ENCODE measurements around the gene KRTAP4-3.

Gene KRTAP4-3

DNA sequence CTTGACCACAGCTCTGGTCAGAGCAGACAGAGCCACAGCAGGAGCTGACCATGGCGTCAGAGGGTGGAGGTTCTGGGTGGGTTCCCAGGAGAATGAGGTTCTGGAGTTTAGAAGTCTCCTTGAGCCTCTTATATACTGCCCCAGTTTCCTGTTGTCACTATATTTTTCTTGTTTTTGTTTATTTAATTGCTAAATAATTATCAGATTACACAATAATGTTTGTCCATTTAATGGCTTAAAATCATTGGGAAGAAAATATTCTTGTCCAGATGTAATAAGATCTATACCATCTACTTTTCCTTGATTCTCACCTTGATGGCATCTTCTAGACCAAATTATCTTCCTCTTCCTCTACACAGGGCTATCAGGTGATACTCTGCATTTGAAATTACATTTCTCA, at the start of gene KRTAP4-3:
Gene KRTAP4-3, minus strand, starts transcription at position 101 of the 400 bp plus-strand sequence. Its CDS starts 49 bp downstream, at position 52.
- no peak for DNase-seq (ENCODE audit: low read depth, low spot score)
- TF ChIP-seq, protein P1, sequence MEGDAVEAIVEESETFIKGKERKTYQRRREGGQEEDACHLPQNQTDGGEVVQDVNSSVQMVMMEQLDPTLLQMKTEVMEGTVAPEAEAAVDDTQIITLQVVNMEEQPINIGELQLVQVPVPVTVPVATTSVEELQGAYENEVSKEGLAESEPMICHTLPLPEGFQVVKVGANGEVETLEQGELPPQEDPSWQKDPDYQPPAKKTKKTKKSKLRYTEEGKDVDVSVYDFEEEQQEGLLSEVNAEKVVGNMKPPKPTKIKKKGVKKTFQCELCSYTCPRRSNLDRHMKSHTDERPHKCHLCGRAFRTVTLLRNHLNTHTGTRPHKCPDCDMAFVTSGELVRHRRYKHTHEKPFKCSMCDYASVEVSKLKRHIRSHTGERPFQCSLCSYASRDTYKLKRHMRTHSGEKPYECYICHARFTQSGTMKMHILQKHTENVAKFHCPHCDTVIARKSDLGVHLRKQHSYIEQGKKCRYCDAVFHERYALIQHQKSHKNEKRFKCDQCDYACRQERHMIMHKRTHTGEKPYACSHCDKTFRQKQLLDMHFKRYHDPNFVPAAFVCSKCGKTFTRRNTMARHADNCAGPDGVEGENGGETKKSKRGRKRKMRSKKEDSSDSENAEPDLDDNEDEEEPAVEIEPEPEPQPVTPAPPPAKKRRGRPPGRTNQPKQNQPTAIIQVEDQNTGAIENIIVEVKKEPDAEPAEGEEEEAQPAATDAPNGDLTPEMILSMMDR (IDR thresholded peaks at IDR 0.05; ENCODE audit: insufficient read depth, low read length, missing control alignments): no peak
- no peak within 1 kb of the TSS for H3K4me3 ChIP-seq (ENCODE audit: low read depth, low read length)
- POLR2A ChIA-PET: no interaction called here
- CTCF ChIA-PET: no interaction called here

DNA sequence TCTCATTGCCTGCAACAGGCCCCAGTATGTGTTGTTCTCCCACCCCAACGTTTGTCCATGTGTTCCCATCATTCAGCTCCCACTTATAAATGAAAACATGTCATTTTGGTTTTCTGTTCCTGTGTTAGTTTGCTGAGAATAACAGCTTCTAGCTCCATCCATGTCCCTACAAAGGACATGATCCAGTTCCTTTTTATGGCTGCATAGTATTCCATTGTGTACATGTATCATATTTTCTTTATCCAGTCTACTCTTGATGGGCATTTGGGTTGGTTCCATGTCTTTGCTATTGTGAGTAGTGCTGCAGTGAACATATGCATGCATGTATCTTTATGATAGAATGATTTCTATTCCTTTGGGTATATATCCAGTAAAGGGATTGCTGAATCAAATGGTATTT, 47.7 kb upstream of the KRTAP4-3 start:
- TF ChIP-seq, protein P1 (IDR thresholded peaks at IDR 0.05; ENCODE audit: insufficient read depth, low read length, missing control alignments): no peak
- no peak overlapping the region for H3K4me3 ChIP-seq (ENCODE audit: low read depth, low read length)
- ChIA-PET POLR2A (no interaction called here), CTCF (no interaction called here)
- DNase-seq (ENCODE audit: low read depth, low spot score): no peak

DNA sequence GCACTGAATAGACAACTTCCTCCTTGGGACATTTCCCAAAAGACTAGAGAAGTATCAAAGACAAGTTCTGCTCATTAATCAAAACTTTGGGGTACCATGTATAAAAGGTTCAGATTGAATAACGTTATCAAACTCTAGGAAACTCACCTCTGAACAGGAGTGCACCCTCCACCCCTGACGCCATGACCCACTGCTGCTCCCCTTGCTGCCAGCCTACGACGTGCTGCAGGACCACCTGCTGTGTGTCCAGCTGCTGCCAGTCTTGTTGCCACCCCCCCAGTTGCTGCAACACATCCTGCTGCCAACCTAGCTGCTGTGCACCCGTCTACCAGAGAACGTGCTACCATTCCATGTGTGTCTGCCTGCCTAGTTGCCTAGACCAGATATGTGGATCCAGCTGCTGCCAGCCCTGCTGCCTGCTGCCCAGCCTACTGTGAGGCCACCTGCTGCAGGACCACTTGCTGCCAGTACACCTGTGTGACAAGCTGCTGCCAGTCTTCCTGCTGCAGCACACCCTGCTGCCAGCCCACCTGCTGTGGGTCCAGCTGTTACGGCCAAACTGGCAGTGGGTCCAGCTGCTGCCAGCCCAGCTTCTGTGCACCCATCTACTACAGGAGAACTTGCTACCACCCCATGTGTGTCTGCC, 44.6 kb upstream of the KRTAP4-3 start:
- no peak overlapping the region for H3K4me3 ChIP-seq (ENCODE audit: low read depth, low read length)
- no peak for DNase-seq (ENCODE audit: low read depth, low spot score)
- TF ChIP-seq, protein P1 (IDR thresholded peaks at IDR 0.05; ENCODE audit: insufficient read depth, low read length, missing control alignments): no peak
- ChIA-PET POLR2A (interaction anchor here (0.6 kb wide), 1 partner anchor 450 kb away, joined by 3 read pairs; no protein-coding TSS in a partner anchor), CTCF (interaction anchor here (0.9 kb wide), 1 partner anchor 110 kb away, joined by 3 read pairs; no protein-coding TSS in a partner anchor)

DNA sequence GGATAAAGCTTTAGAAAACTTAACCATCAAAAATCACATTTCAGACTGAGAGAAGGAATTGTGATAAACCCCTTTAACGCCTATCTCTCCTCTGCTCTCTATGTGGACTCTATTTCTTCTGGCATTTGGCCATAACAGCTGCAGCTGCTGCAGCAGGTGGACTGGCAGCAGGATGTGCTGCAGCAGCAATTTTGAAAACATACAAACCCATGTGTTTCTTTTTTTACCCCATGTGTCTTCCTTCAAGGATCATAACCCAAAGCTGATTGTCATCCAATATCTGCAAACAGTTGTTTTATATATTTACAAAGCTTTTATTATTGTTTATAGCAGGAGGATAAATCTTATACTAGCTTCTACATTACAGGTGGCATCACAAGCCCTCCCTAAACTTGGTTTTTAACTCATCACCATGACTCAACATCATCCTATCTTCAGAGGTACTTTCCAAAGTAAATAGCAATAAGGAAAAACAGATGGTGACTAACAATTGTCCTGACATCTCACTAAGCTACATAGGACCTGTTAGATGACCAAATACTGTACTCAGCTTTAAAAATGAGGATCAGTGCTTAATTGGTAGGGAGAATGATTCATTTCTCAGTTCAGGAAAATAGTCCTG, 43.9 kb upstream of the KRTAP4-3 start:
- ChIA-PET CTCF (interaction anchor here (0.7 to 1.1 kb wide), 2 partner anchors 14 to 284 kb away, joined by 3 read pairs; no protein-coding TSS in a partner anchor), POLR2A (interaction anchor here (0.6 kb wide), 1 partner anchor 451 kb away, joined by 3 read pairs; no protein-coding TSS in a partner anchor)
- peak; percentile 7 for DNase-seq (ENCODE audit: low read depth, low spot score)
- H3K4me3 ChIP-seq (ENCODE audit: low read depth, low read length): no peak overlapping the region
- TF ChIP-seq, protein P1 (IDR thresholded peaks at IDR 0.05; ENCODE audit: insufficient read depth, low read length, missing control alignments): no peak

DNA sequence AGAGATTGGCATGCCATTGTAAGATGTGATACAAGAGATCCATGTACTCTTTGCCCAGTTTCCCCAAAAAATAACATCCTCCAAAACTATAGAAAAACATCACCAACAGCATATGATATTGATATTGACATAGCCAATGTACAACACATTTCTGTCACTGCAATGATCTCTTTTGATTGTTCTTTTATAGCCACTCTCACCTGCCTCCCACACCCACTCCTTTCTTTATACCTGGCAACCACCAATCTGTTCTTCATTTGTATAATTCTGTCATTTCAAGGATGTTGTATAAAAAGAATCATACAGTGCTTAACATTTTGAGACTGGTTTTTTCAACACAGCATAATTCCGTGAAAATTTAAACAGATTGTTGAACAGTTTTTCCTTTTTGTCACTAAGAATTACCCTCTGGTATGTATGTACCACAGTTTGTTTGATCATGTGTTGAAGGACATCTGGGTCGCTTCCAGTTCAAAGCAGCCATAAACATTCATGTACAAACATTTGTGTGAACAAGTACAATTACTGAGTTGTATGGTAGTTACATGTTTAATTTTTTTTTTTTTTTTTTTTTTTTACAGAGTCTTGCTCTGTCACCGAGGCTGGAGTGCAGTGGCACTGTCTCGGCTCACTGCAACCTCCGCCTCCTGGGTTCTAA, 31.5 kb upstream of the KRTAP4-3 start:
- TF ChIP-seq, protein P1 (IDR thresholded peaks at IDR 0.05; ENCODE audit: insufficient read depth, low read length, missing control alignments): no peak
- CTCF ChIA-PET: no interaction called here
- POLR2A ChIA-PET: no interaction called here
- no peak for DNase-seq (ENCODE audit: low read depth, low spot score)
- no peak overlapping the region for H3K4me3 ChIP-seq (ENCODE audit: low read depth, low read length)

DNA sequence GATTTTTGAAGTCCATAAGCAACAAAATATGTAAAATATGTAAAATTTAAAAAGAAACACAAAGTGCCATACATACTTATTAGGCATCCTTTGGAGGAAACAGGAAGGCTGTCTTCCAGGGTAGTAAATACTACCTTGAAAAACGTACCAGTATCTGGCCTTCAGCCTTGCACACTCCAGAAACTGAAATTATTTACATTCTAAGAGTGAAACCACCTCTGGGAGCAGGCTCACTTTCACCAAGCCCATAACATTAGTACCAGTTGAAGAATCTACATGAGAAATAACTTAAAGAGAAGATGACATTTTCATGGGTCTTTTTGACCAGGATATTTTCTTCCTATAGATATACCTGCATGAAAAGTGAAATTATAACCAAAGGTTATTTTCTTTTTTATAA, 28.0 kb upstream of the KRTAP4-3 start:
- H3K4me3 ChIP-seq (ENCODE audit: low read depth, low read length): no peak overlapping the region
- TF ChIP-seq, protein P1 (IDR thresholded peaks at IDR 0.05; ENCODE audit: insufficient read depth, low read length, missing control alignments): no peak
- POLR2A ChIA-PET: interaction anchor here (1.0 kb wide), 1 partner anchor 17 kb away, joined by 3 read pairs; no protein-coding TSS in a partner anchor
- DNase-seq (ENCODE audit: low read depth, low spot score): no peak
- CTCF ChIA-PET: interaction anchor here (1.5 to 1.9 kb wide), 2 partner anchors 133 to 353 kb away, joined by 3 to 6 read pairs; no protein-coding TSS in a partner anchor
